Tongue (tissue), 2 donors: Measurements from ENCODE around the gene EPM2A. TPM values are rescaled to one million over a fixed set of nuclear protein-coding genes. Genes with fewer than 3 reads are reported as not detected.
A peak's percentile ranks its signal among the peaks of the same experiment; 100 is the strongest.

ENCODE experiments used
- DNase-seq: peaks from one replicate; pipeline ENCODE4 v3.0.0-alpha.2; 2015
- total RNA-seq: library from RNA; depleted of rRNA; stranded (reverse); fragments of >200 nt; gene quantifications from one replicate; pipeline ENCODE4 v1.2.3, GENCODE V29; 2014

EPM2A gene
- total RNA-seq, 1 donor from 2014 or later = 51.3 TPM

DNA sequence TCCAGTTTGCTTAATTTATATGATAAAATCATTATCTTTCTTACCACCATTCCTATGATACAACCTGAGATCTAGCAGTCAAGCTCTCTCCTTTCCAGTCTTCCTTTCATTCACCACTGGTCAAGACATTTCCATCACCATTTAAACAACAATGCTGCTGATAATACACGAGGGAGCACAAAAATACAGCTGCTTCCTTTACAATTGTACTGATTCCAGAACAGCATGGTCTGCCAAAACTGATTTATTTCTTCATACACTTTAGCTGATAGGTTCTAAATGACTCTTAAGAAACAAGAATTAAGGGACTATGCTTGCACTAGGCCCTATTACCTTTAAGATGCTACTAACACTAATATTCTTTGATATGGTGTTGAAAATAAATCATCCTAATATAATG is 65.0 kb downstream of the EPM2A start:
- DNase-seq = no peak

GRCh38 chr6:145669627-145670034 is 65.7 kb downstream of the EPM2A start:
- DNase-seq = peak; percentile 10

- no peak for DNase-seq
Measured at GRCh38 chr6:145668844-145669243, 66.5 kb downstream of the EPM2A start.

DNA sequence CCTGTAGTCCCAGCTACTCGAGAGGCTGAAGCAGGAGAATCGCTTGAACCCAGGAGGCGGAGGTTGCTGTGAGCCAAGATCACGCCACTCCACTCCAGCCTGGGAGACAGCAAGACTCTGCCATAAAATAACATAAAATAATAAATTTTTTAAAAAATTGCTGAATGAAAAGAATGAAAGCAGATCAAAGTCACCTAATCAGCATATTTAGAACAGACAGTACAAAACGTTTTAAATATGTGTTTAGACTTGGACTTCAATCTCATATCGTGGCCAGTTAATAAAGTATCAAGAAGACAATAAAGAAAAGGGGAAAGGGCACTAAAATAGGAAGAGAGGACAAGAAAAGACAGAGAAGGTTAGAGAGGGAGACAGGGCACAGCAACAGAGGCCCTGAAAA is 74.6 kb downstream of the EPM2A start:
- no peak for DNase-seq

DNA sequence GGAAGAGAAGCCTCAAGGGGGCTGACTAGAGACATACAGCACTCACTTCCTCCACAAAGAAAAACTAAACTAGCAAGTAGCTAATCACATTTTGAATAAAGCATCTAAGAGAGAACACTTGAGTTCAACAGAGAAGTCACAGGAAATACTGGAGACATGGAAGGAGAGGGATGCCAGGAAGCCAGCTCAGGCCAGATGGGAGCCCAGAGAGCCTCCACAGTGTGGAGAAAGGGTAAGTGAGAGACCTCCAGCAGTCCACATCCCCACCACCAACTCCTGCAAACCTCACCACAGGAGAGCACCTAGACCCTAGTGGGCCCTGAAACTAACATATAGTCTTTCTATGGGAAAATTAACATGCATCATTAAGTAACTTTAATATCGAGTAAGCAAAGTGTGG is 79.2 kb downstream of the EPM2A start:
- DNase-seq = no peak

DNA sequence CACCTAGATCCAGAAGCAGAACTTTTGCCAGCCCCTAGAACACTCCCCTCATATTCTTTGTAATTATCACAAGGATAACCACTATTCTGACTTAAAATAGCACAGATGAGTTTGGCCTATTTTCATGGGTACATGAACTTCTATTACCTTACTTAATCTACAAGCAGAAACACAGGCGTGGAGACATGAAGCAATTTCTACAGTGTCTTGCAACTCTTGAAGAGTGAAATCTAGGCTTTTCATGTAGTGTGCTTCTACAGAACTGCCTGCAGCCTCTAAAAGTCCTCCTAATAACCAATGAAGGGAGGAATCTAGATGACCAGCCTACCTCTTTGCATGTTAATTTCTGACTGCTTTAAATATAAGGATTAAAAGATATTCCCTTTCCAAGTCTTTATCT is 82.7 kb downstream of the EPM2A start:
- no peak for DNase-seq

DNA sequence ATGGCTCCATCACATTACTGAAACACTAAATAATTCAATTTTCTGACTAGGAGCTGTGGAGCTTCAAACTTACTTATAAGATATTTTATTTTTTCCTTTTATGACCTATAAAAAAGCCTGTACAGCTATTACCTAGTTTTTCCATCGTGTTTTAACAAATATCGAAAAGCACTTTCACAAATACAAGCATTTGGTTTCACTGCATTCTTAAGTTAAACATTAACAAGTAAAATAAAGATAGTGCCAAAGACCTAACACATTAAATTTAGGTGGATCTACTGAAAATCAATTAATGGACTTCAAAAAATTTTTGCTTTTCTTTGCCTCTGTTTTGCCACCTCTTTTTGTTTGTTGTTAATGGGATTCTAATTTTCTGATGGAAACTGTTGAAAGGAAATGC is 83.3 kb downstream of the EPM2A start:
- no peak for DNase-seq

DNA sequence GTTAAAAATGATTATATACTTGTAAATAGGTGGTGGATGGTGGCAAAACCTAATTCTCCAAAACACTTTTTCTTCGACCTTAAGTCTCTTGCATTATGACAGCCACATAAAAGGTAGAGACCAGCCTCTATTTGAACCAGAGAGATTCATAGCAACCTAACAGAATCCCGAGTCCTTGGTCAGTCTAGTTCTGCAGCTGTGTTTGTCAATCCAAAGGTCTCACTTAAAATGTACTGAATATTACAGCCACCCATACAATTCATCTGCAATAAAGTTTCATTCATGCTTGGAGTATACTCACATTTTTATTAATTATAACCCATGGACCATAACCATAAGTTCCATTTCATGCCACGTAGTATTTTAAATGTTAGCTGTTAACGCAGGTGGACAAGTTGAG is 87.2 kb downstream of the EPM2A start:
- peak; percentile 8 for DNase-seq

DNA sequence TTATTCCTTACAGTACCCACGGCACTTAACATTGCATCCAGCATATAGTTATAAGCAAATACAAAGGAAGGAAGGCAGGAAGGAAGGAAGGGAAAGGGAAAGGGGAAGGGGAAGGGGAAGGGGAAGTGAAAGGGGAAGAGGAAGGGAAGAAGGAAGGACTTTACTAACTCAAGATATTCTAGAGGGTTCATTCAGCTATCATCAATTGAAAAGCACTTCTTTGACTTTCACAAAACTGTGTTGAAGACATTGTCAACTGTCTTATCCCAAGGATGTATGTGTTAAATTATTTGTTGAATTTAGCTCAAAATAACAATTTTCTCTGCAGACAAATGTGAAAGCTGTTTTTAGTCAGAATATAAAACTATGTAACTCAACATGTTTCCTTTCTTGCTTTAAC is 87.7 kb downstream of the EPM2A start:
- no peak for DNase-seq

GRCh38 chr6:145643760-145644159 is 91.6 kb downstream of the EPM2A start:
- DNase-seq = no peak

DNA sequence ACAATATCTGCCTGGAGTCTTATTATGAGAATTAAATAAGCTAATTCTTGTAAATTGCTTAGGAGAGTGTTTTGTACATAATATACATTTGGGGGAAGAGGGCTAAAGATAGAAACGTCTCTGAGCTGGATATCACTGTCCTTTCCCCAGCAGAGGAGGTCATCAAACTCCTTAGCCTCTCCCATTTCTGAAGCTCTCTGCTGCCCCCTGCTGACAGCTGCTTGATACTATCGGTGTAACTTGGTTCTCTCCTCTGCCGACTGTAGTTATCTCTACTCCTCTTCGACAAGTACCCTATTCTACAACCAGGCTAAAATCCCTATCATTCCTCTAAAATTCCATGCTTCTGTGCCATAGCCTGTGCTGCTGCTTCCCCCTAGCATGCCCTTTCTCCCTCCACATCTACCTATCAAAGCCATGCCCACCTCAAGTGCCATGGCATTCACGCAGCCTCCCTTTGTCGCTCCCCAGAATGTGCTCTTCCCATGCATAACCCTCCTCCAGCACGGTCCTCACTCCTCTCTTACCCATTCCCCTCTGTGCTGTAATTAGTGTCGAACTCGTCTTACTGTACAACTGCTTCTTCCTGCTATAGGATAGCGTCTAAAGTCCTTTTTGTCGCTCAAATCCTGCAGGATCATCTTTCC is 101.2 kb downstream of the EPM2A start:
- peak; percentile 94 for DNase-seq

GRCh38 chr6:145632971-145633370 is 102.3 kb downstream of the EPM2A start:
- DNase-seq = no peak

DNA sequence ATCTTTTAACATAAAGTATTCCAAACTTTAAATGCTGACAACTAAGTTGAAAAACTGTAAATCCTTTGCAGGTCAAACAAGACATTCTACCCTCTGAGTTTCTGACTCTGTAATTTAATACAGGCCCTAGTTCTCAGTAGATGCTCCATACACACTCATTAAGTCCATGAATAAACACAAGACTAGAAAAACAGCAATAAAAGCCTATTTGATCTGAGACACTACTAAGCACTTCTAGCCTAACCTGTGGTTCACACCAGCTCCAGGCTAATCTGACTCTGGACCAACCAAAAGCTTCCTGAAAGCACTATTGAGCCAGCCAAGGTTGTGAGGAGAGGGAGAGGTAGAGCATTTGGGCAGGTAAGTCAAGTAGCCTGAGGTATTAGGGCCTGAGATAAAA is 103.9 kb downstream of the EPM2A start:
- DNase-seq = no peak

DNA sequence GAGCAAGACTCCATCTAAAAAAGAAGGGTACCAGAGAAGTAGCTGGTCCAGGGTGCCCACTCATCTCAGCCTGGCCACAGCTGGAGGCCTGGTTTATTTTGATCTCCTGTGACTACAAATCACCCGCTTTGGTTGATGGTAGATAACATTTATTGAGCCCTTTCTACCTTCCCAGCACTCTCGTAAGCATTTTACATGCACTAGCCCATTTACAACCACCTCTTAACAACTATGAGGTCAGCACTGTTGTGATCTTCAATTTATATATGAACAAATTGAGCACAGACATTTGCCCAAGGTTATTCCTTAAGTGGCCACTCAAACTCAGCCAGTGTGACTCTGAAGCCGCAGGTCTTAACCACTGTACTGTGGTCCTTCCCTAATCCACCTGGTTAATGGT is 104.7 kb downstream of the EPM2A start:
- DNase-seq = no peak

DNA sequence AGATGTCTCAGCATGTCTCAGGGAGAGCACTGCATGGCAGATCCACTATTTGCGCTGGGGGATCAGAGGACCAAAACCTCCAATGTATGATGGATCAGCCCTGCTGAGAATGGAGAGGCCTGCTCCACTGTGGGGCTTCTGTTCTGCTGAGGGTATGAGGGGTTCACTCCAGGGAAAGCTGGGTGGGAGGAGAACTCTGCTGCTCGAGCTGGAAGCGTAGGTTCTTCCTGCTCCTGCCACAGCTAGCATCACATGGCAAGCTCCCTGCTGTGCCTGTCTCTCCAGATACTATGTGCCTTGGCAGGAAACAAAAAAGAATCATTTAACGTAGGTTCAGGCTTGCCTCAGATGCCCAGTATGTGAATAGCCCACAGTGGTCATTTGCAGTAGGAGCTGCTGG is 105.8 kb downstream of the EPM2A start:
- no peak for DNase-seq

DNA sequence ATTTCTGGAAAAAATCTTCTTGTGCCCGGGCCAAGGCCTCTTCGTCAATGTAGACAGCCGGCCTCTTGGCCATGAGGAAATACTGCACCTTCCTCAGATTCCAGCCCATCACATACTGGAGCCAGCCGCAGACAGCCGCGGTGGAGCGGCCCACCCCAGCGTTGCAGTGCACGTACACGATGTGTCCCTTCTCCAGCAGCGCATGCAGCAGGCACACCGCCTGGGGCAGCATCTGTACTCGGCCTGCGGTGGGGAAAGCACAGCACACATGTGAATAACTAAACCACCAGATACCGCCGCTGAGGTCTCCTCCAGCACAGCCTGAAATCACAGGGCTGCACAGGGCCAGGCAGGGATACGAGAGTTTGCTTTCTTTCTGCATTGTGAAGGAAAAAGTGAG is 107.9 kb downstream of the EPM2A start:
- no peak for DNase-seq

DNA sequence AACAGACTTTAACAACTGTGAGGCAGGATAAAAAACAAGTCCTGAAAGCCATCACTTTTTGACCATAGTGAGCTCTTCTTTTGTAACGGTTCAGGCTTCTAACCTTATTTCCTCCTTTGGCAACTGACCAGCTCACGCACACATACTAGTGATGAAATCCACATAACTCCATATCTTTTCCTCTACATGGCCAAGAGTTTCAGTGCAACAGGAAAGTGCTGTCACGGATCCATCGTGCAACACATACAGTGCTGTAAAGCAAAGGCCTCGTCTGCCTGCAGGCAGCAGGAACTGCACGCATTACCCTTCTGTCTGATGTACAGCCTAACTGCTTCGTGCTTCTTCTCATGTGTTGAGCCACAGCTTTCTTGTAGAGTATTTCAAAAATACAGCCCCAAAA is 108.5 kb downstream of the EPM2A start:
- no peak for DNase-seq

GRCh38 chr6:145623231-145623630 is 112.1 kb downstream of the EPM2A start:
- no peak for DNase-seq

DNA sequence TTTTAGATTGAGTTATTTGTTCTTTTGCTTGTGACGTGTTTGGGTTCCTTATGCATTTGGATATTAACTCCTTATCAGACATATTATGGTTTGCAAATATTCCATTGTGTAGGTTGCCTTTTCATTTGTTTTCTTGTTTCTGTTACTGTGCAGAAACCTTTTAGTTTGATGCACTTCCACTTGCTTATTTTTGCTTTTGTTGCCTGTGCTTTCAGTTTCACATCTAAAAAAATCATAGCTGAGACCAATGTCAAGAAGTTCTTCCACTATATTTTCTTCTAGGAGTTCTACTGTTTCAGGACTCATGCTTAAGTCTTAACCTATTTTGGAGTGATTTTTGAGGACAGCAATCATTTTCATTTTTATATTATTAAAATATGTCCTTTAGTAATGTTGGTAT is 113.5 kb downstream of the EPM2A start:
- DNase-seq = no peak

GRCh38 chr6:145620088-145620487 is 115.2 kb downstream of the EPM2A start:
- DNase-seq = no peak

DNA sequence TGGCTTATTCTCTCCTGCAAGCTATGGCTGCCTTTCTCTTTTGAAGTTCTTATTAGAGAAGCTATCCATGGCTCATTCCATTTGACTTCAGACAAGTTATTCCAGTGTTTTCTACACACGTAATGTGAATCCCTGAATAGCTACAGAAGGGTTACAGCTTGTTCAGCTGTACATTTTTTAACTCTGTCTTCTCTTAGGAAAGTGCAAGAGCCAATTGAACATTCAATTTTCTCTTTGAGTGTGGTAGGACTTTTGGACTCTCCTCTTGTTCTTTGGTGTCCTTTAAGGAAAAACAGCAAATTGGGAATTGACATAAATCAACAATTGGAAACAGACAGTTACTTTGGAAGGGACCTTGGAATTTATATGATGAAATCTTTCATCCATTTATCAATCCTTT is 125.8 kb downstream of the EPM2A start:
- DNase-seq = no peak

GRCh38 chr6:145608850-145609249 is 126.5 kb downstream of the EPM2A start:
- no peak for DNase-seq

GRCh38 chr6:145603991-145604390 is 131.3 kb downstream of the EPM2A start:
- no peak for DNase-seq

GRCh38 chr6:145603424-145603833 is 131.9 kb downstream of the EPM2A start:
- no peak for DNase-seq

- DNase-seq = no peak
Measured at GRCh38 chr6:145602726-145603326, 132.5 kb downstream of the EPM2A start.
